ENCODE data around the gene PKD1.

PKD1 gene

DNA sequence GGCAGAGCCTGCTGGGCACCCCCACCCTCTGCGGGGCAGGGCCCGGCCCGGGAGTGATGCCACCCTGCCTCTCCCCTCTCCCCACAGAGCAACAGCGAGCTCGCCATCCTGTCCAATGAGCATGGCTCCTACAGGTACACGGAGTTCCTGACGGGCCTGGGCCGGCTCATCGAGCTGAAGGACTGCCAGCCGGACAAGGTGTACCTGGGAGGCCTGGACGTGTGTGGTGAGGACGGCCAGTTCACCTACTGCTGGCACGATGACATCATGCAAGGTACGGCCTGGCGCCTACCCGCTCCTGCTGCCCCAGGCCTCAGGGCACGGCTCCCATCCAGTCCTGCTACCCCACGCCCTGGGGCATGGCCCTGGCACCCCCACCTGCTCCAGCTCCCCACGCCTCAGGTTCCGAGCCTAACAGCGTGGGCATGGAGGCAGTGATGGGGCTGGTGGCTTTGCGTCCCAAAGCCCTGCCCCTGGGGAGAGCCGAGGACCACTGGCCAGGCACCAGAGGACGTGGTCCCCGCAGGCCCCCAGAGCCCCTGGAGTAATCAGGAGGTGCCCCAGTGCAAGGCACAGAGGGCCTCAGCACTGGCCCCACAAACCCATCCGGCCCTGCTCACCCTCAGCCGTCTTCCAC is 49.5 kb downstream of the PKD1 start:
- DNase-seq = no peak

DNA sequence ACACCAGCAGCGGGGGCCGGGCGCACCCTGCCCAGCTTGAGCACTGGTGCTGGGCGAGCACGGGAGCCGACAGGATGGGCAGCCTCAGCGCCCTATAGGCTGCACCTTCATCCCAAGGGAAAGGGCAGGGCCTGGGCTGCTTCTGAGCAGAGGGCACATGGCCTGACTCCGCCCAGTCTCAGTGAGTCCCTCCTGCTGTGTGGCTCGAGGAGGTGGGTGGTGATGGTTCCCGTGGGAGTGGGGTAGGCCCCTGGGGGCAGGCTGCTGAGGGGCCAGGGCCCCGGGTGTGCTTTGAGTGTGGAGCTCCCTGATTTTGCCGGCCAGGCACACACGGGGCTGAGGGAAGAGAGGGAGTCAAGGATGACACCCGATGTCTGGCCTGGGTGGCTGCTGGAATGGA is 50.0 kb downstream of the PKD1 start:
- DNase-seq = no peak

- DNase-seq = no peak
Observed at GRCh38 chr16:2084895-2085625, 50.6 kb downstream of the PKD1 start.

- DNase-seq = no peak
Observed at GRCh38 chr16:2083876-2084780, 51.6 kb downstream of the PKD1 start.

DNA sequence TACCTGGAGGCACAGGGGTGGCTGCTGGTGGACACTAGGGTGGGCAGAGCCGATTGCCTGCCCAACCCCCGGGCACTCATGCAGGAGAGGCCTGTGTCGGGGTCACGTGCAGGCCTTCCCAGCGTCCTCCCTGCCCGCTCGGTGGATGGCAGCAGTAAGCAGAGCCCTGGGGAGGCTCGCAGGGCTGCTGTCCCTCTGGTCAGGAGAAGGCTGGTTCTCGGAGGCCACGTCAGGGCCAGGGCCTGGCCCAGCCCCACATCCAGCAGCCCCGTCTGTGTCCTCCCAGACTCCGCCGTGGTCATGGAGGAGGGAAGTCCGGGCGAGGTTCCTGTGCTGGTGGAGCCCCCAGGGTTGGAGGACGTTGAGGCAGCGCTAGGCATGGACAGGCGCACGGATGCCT is 52.3 kb downstream of the PKD1 start:
- no peak for DNase-seq

GRCh38 chr16:2082983-2083364 is 52.7 kb downstream of the PKD1 start:
- DNase-seq = no peak

- DNase-seq = no peak
Observed at GRCh38 chr16:2082171-2082982, 53.3 kb downstream of the PKD1 start.

DNA sequence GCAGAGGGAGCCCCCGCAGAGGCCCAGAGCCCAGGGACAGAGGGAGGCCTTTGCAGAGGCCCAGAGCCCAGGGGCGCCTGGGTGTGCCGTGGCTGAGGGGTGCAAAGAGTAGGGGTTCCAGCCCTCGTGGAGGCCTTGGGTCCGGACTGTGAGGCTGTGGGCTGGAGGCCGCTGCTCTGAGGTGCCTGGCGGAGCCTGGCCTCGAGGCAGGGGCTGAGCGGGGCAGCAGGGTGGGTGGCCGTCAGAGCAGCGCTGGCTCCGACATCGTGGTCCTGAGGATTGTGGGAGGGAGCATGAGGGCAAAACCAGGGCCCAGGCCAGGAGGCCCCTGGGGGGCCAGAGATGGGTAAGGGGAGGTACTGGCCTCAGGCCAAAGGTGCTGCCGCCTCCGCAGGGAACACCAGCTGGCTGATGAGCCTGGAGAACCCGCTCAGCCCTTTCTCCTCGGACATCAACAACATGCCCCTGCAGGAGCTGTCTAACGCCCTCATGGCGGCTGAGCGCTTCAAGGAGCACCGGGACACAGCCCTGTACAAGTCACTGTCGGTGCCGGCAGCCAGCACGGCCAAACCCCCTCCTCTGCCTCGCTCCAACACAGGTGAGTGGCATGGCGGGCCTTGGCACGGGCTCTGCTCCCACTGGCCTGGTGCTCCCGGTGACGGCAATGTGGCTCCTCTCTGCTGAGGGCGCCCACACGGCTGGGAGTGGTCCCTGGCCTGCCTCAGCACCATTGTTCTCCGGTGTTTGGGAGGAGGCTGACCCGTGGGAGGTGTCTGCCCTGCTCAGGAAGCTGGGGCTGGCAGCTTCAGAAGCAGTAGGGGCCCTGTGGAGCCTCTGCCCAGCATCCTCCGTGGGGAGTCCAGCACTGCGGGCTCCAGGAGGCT is 54.3 kb downstream of the PKD1 start:
- no peak for DNase-seq

DNA sequence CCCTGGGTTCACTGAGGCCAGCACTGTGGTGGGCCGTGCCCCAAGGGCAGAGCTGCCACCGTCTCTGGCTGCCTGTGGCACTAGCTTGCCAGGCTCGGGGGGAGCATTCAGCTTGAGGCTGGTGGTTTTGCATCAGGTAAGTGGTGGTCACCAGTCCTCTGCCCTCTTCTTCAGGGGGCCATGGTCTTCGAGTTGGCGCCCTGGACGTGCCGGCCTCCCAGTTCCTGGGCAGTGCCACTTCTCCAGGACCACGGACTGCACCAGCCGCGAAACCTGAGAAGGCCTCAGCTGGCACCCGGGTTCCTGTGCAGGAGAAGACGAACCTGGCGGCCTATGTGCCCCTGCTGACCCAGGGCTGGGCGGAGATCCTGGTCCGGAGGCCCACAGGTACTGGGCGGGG is 55.7 kb downstream of the PKD1 start:
- DNase-seq = no peak

DNA sequence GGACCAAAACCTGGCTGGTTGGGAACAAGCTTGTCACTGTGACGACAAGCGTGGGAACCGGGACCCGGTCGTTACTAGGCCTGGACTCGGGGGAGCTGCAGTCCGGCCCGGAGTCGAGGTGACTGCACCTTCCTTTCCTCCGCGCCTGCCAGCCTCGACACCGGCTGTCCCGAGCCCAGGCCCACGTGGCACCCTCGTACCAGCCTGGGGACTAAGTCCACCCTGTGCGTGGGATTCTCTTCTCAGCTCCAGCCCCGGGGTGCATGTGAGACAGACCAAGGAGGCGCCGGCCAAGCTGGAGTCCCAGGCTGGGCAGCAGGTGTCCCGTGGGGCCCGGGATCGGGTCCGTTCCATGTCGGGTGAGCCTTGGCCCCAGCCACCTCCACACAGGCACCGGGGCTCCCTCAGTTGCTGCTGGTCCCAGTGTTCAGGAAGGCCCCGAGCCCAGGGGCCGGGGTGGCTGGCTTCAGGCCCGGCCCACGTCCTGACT is 56.3 kb downstream of the PKD1 start:
- no peak for DNase-seq

- no peak for DNase-seq
Observed at GRCh38 chr16:2078691-2079090, 57.0 kb downstream of the PKD1 start.

DNA sequence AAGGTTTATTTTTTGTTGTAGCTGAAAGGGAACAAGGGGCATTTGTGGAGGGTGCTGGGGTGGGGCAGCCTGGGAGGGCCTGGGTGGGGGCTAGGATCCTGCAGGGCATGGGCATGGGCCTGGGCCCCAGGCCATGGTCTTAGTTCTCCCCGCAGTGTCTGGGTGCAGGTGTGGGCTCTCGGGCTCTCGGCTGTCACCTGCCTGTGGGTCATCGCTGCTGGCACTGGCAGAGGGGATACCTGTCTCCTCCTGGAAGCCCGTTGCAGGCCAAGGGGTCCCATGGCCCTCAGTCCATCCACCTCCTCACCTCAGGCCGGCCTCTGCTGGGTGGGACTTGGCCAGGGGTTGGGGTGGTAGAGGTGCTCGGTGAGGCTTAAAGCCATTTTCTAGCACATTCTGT is 57.6 kb downstream of the PKD1 start:
- no peak for DNase-seq

GRCh38 chr16:2077696-2078095 is 58.0 kb downstream of the PKD1 start:
- no peak for DNase-seq

- DNase-seq = no peak
Observed at GRCh38 chr16:2077016-2077415, 58.7 kb downstream of the PKD1 start.

DNA sequence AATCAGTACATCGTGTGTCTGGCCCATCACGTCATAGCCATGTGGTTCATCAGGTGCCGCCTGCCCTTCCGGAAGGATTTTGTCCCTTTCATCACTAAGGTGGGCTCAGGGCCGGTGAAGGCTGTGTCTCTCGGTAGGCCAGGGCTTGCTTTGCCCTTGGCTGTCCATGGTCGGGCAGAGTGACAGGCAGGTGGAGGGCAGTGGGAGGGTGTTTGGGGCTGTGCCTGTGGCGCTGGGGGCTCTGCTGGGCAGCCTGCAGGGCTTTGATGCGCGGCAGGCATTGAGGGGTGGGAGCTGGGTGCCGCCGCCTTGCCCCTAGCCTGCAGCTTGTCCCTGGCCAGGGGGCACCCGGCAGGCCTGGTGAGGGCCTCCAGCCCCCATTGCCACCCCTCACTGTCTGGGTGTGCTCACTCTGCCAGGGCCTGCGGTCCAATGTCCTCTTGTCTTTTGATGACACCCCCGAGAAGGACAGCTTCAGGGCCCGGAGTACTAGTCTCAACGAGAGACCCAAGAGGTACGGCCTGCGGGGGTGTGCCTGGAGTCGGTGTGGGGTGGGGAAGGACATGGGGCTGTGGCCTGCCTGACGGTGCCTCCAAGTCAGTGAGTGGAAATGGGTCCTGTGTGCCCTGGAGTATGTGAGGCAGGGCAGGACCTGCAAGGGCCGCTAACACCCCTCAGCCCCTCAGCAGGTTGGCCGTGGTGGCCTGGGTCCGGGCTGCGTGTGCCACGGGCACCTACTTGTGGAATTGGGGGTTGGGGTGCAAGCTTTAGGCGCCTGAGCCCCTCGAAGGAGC is 59.4 kb downstream of the PKD1 start:
- DNase-seq = no peak

DNA sequence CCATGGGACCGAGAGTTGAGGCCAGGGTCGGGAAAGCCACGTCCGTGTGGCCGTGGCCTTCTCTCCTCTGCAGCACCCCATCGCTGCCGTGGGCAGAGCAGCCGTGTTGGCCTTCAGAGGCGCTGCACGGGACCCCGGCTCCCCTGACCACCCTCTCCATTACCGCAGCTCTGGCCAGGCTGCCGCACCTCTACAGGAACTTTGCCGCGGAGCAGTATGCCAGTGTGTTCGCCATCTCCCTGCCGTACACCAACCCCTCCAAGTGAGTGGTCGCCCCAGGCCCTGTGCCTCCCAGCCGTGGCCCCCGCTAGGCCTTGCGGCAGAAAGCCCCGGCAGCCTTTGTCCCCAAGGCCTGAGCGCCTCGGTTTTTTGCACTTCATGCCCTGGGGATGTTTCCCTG is 60.1 kb downstream of the PKD1 start:
- DNase-seq = no peak

GRCh38 chr16:2074071-2074470 is 61.6 kb downstream of the PKD1 start:
- no peak for DNase-seq

- no peak for DNase-seq
Observed at GRCh38 chr16:2072926-2073325, 62.8 kb downstream of the PKD1 start.

DNA sequence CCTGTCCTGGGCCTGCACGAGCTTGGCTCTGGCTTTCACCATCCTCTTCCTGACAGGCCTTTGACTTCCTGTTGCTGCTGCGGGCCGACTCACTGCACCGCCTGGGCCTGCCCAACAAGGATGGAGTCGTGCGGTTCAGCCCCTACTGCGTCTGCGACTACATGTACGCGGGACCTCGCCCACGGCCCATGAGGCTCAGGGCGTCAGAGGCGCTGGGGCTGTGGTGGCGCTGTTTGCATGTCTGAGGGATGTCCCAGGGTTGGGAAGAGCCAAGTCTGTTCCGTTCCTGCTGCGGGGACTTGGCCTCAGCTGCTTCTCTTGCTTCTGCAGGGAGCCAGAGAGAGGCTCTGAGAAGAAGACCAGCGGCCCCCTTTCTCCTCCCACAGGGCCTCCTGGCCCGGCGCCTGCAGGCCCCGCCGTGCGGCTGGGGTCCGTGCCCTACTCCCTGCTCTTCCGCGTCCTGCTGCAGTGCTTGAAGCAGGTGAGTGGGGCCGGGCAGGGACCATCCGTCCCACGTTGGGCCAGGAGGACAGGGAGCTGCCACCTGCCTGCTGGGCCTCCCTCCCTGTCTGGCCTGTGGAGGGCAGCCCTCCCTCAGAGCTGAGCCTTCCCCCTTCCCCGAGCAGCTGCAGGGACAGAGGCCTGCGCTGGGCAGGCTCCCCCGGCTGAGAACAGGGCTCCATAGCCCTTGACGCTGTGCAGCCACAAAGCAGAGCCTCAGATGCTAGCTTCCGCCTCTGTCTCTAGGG is 64.1 kb downstream of the PKD1 start:
- no peak for DNase-seq
